ENCODE data around the gene ULK2. TPM values are rescaled to one million over a fixed set of nuclear protein-coding genes. Genes with fewer than 3 reads are reported as not detected.

Gene ULK2
- total RNA-seq, 2 donors from 2014 or later, result 19.5 to 33.7 TPM

GRCh38 chr17:19747159-19747719 is 120.5 kb downstream of the ULK2 start:
- Histone ChIP-seq H3K36me3 (ENCODE audit: control insufficient read depth, insufficient read depth, low read length) (no peaks in the 10 kb centered on the region), H3K9me3 (ENCODE audit: control insufficient read depth, low read length) (no peaks in the 10 kb centered on the region), H3K4me1 (ENCODE audit: control insufficient read depth, insufficient read depth, low read length) (no peaks in the 10 kb centered on the region), H3K4me3 (ENCODE audit: low read length) (no peak overlapping the region), H3K9ac (ENCODE audit: extremely low read depth, low read length, poor library complexity, severe bottlenecking) (no peak overlapping the region), H3K27ac (ENCODE audit: low read depth, low read length) (no peak overlapping the region), H3K27me3 (ENCODE audit: control insufficient read depth, insufficient read depth, low read length, poor library complexity, severe bottlenecking) (peaks cover 7% of the 10 kb centered on the region)
- DNase-seq, result no peak
- Mint-ChIP-seq H3K27ac (no peak overlapping the region), H3K4me3 (no peak overlapping the region), H3K4me1 (peaks cover 6% of the 10 kb centered on the region), H3K9me3 (no peaks in the 10 kb centered on the region), H3K36me3 (ENCODE audit: low read depth) (no peaks in the 10 kb centered on the region), H3K27me3 (ENCODE audit: insufficient read depth) (peaks cover 13% of the 10 kb centered on the region)
- WGBS, 2 experiments (ENCODE audit: insufficient coverage in 1 of 2, insufficient read length in 1 of 2), result 91 to 99% methylated on average over 10 to 13 of the region's 13 CpGs
- no peak for TF ChIP-seq CTCF (conservative IDR thresholded peaks at IDR 0.05)

GRCh38 chr17:19746517-19746916 is 121.2 kb downstream of the ULK2 start:
- H3K36me3 ChIP-seq (ENCODE audit: control insufficient read depth, insufficient read depth, low read length), result no peaks in the 10 kb centered on the region

GRCh38 chr17:19744922-19745757 is 122.6 kb downstream of the ULK2 start:
- Mint-ChIP-seq H3K4me1 (peaks cover 6% of the 10 kb centered on the region), H3K9me3 (no peaks in the 10 kb centered on the region), H3K4me3 (peak overlapping the region; percentile 57), H3K27ac (no peak overlapping the region), H3K36me3 (ENCODE audit: low read depth) (no peaks in the 10 kb centered on the region), H3K27me3 (ENCODE audit: insufficient read depth) (peaks cover 10% of the 10 kb centered on the region)
- no peak overlapping the region for H3K27ac ChIP-seq (ENCODE audit: low read depth, low read length)
- peak; percentile 100 for DNase-seq
- peaks cover 7% of the 10 kb centered on the region for H3K27me3 ChIP-seq (ENCODE audit: control insufficient read depth, insufficient read depth, low read length, poor library complexity, severe bottlenecking)
- no peak overlapping the region for H3K4me3 ChIP-seq (ENCODE audit: low read length)
- H3K36me3 ChIP-seq (ENCODE audit: control insufficient read depth, insufficient read depth, low read length), result no peaks in the 10 kb centered on the region
- no peak overlapping the region for H3K9ac ChIP-seq (ENCODE audit: extremely low read depth, low read length, poor library complexity, severe bottlenecking)
- WGBS, 2 experiments (ENCODE audit: insufficient coverage in 1 of 2, insufficient read length in 1 of 2), result 39 to 61% methylated on average over 22 to 50 of the region's 50 CpGs
- no peaks in the 10 kb centered on the region for H3K9me3 ChIP-seq (ENCODE audit: control insufficient read depth, low read length)
- no peaks in the 10 kb centered on the region for H3K4me1 ChIP-seq (ENCODE audit: control insufficient read depth, insufficient read depth, low read length)
- TF ChIP-seq CTCF (conservative IDR thresholded peaks at IDR 0.05), result peak; percentile 95

More at GRCh38 chr17:19746517-19746916, 121.2 kb downstream of the ULK2 start:
- peaks cover 7% of the 10 kb centered on the region for H3K27me3 ChIP-seq (ENCODE audit: control insufficient read depth, insufficient read depth, low read length, poor library complexity, severe bottlenecking)
- Mint-ChIP-seq H3K4me1 (peaks cover 6% of the 10 kb centered on the region), H3K9me3 (no peaks in the 10 kb centered on the region), H3K27me3 (ENCODE audit: insufficient read depth) (peaks cover 13% of the 10 kb centered on the region), H3K4me3 (no peak overlapping the region), H3K27ac (no peak overlapping the region), H3K36me3 (ENCODE audit: low read depth) (no peaks in the 10 kb centered on the region)
- no peak overlapping the region for H3K4me3 ChIP-seq (ENCODE audit: low read length)
- DNase-seq, result no peak
- no peaks in the 10 kb centered on the region for H3K9me3 ChIP-seq (ENCODE audit: control insufficient read depth, low read length)
- H3K4me1 ChIP-seq (ENCODE audit: control insufficient read depth, insufficient read depth, low read length), result no peaks in the 10 kb centered on the region
- no peak overlapping the region for H3K9ac ChIP-seq (ENCODE audit: extremely low read depth, low read length, poor library complexity, severe bottlenecking)
- TF ChIP-seq CTCF (conservative IDR thresholded peaks at IDR 0.05), result no peak
- WGBS, 2 experiments (ENCODE audit: insufficient coverage in 1 of 2, insufficient read length in 1 of 2), result 88 to 93% methylated on average over 14 to 20 of the region's 20 CpGs
- H3K27ac ChIP-seq (ENCODE audit: low read depth, low read length), result no peak overlapping the region

Measured in endodermal cell (in vitro differentiated cells).